IPS DF 4.7 (cell line): ENCODE results near the gene NRXN2.
"Not testable (repeated sequence)": the region's sequence is repeated elsewhere in the genome, so short reads cannot be mapped to it uniquely, and the experiment has no call there.

Experiments
- DNase-seq: peaks from one replicate; pipeline ENCODE4 v3.0.0-alpha.2; 2013; ENCODE audit warnings: low spot score; ENCODE audit errors: extremely low read depth

The NRXN2 gene

DNA sequence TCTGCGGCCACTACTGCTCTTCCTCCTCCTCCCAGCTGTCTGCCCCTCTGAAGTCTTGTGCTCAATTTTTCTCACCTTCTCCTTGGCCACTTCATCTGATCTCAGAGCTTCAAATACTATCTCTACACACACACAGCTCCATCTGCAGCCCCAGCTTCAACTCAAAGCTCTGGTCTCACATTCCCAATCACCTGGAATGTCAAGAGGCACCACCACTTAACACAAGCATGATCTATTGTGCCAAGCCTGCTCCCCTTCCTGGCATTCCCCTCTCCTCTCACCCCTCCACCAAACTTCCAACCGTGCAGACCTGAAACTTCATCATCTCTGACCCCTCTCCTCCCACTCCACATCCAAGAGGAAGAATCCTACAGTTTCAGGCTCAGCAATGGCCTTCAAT is 17.5 kb downstream of the NRXN2 start:
- no peak for DNase-seq

DNA sequence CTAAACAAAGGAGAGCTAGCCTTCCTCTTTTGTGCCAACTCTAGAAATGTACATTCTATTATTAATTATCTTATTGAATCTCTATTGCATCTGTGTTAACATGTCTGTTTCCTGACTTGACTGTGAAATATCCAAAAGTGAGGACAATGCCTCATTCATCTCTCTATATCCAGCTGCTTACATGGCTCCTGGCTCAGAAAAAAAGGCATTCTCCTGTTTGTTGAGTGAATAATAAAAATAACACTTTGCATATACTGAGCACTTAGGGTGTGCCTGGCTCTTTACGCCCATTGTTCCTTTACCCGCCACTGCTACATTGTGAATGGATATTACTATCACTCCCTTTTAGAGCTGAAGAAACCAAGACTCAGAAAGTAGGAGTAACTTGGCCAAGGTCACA is 19.9 kb downstream of the NRXN2 start:
- DNase-seq, result no peak

DNA sequence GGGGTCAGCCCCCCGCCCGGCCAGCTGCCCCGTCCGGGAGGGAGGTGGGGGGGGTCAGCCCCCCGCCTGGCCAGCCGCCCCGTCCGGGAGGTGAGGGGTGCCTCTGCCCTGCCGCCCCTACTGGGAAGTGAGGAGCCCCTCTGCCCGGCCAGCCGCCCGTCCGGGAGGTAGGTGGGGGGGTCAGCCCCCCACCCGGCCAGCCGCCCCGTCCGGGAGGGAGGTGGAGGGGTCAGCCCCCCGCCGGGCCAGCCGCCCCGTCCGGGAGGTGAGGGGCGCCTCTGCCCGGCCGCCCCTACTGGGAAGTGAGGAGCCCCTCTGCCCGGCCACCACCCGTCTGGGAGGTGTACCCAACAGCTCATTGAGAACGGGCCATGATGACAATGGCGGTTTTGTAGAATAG is 21.0 kb downstream of the NRXN2 start:
- not testable (repeated sequence) for DNase-seq

DNA sequence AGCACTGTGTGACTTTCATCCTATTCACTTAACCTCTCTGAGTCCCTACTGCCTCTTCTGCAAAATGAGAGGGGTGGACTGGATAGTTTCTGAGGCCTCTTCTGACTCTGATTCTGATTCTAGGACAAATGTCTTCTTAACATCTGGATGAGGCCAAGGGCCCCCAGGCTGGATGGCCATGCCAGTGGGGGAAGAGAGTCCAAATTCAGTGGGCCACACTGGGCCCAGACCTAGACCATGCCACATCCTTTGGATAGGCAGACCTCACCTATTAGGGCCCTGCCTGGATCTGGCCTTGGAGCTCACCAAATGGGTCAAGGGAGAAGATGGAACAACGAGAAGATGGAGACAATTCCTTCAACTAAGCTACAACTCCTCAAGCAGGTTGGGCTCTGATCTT is 24.6 kb downstream of the NRXN2 start:
- DNase-seq, result no peak

GRCh38 chr11:64697663-64698375 is 25.2 kb downstream of the NRXN2 start:
- DNase-seq, result no peak

DNA sequence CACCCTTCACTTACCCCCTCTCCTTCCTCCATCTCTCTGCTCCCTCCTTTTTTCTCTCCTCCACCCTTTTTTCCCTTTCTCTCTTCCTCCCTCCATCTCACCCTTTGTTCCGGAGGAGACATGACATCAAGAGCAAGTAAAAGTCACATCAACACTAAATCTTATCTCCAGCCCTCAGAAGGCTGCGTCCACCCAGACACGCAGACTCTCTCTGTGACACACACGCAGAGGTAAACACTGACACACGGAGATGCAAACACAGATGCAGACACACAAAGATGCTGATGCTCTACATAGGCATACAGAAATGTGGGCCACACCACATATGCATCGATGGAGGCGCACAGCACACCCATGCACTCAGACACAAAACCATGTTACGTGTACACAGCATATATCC is 27.0 kb downstream of the NRXN2 start:
- no peak for DNase-seq

DNA sequence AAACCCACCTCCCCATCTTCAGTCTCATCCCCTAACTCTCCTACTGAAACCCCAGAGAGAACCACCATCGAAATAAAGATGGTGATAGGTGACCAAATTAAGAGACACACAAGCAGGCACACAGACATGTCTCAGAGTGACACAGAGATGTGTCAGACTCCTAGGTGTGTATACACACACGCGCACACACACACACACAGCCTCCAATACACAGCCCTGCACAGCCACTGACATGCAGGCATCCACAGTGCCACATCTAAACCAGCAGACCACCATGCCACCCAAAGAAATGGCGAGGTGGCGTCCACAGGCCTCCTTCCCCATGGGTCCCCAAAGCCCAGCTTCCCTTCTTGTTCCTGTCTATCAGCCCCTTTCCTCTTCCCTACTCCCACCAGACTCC is 27.4 kb downstream of the NRXN2 start:
- DNase-seq, result no peak

DNA sequence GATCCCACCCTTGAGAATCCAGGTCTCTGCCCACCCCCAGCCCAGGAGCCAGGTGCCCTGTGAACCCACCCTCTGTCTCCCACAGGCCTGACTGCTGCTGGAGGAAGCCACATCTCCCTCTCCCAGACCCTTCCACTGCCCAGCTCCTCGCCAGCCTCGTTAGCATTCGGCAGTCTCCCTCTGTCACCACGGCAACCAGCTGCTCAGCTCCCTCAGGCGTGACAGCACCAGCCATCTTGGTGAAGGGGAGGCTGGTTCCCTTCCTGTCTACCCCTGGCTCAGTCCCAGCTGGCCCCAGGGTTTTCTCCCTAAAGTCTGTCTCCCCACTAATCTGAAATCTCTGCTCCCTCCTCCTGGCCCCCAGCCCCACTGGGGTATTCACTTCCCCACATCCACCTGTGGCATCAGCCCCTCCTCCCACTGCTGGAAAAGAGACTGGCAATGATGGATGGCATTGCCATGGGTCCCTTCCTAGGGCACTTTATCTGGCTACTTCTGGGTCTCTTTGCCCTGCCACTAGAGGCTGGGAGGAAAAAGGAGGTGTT is 28.1 kb downstream of the NRXN2 start:
- DNase-seq, result no peak

DNA sequence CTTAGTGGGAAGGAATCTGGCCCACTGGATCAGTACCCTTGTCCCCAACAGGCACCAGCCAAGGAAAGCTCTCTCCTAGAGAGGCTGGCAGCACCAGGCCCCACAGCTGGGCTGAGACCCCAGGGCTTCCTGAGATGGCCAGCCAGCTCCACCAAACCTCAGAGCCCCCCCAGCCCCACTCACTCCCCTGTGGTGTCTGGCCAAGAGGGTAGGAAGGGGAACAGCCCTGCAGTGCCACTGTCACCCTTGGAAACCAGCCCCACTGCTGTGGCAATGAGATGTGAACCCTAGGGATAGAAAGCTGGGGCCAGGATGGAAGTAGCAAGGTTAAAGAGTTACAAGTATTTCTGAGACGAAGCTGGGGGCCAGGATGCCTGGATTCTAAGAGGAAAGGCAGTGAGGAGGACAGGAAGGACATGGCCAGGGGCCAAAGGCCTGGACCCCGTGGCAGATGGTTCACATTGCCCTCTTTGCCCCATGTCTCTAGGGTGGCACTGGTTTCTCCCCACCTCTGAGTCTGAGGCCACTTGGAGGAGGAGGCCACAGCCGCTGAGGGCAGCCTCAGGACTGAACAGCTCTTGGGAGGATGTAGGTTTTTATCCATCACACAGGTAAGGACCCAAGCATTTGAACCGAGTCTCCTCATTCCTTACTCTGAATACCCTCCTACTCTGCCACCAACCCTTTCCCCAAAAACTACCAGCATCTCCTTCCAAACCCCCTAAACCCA is 28.8 kb downstream of the NRXN2 start:
- DNase-seq, result no peak

DNA sequence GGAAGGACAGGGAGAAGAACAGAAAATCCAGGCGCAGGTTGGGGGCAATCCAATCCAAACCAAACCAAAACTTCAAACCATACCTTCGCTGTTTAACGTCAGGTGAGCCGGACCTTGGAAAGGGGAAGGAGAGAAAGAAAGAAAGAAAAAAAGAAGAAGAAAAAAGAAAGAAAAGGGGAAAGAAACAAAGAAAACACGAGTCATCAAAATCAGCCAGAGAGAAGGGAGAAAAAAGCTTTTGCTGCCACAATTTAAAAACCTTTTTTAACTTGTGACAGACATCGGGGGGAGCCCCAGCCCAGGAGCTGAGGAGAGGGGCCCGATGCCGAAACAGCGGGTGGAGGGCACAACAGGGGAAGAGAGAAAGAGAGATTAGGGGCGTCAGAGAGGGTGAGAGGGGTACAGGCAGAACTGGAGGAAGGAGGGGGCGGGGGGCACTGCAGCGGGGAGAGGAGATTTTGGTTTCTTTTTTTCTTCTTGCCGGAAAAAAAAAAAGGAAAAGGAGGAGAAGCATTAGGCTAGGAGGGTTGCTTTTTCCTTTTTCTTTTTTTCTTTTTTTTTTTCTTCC is 30.1 kb downstream of the NRXN2 start:
- DNase-seq, result no peak

- no peak for DNase-seq
Measured at GRCh38 chr11:64691543-64691942, 31.5 kb downstream of the NRXN2 start.

DNA sequence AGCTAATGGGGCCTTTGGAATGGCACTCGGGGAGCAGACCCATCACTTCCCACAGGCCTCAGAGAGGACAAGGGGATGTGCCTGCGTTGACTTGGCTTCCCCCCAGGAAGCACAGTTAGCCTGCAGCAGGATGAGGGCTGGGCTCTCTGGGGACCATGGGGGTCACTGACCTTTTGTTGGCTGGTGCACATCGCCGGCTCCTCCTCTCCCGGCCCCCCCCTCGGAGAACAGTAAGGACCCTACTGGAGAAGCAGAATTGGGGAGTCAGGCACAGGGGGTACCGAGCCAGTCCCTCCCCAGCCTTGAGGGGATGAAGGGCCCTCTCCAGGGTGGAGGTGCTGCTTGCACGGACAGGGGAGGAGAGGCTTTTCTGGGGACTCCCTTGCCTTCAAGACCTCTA is 32.8 kb downstream of the NRXN2 start:
- no peak for DNase-seq

DNA sequence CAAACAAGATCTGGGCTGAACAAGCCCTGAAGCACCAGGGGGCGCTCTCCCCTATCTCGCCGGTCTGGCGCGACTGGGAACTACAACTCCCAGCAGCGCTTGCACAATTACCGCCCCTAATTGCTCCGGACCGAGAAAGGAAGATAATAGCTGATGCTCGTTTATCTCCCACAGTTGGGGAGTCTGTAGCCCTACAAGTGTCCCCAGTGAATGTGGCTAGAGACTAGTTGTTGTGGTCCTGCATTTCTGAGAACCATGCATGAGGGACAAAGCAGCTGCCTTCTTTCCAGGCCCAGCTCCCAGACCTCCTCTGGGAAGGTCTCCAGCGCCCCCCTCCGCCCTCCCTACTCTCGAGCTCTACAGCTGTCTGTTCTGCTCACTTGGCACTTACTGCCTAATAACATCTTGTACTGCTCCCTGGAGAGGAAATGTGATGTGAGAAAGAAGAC is 34.4 kb downstream of the NRXN2 start:
- peak; percentile 87 for DNase-seq

GRCh38 chr11:64687643-64688533 is 35.1 kb downstream of the NRXN2 start:
- no peak for DNase-seq

- DNase-seq, result no peak
Measured at GRCh38 chr11:64687204-64687603, 35.8 kb downstream of the NRXN2 start.

- DNase-seq, result no peak
Measured at GRCh38 chr11:64686466-64687170, 36.4 kb downstream of the NRXN2 start.

DNA sequence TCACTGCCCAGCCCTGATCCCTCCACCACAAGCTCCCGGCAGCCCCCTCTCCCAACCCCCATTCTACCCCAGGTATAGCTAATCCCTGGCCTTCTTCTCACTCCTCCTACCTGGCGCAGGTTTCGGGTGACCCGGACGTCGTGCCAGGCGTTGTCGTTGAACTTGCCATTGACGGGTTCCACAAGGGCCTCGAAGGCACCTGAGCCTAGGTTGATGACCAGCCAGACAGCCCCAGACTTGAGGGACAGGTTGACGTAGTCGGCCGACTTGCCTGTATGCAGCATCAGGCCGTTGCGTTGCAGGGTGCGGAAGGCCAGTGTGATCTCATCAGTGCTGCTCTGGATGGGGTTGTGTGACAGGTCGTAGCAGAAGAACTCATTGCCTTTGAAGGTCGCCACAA is 37.5 kb downstream of the NRXN2 start:
- DNase-seq, result no peak

DNA sequence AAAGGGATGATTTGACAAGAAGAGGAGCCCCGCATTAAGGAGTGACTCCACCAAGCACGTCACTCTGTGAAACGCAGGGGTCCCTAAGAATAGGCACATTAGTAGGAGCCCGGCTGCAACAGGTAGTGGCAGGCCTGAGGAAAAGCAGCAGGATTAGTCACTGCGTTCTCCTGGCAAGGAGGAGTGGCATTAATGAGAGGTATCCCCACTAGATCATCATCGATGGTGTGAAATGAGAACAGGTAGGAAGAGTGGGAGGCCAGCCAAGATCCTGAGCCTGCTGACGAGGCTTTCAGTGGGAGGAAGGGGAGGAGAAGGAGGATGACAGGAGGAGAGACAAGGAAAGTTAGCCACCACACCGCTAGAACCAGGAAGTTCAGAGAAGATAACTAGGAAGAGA is 38.6 kb downstream of the NRXN2 start:
- no peak for DNase-seq

DNA sequence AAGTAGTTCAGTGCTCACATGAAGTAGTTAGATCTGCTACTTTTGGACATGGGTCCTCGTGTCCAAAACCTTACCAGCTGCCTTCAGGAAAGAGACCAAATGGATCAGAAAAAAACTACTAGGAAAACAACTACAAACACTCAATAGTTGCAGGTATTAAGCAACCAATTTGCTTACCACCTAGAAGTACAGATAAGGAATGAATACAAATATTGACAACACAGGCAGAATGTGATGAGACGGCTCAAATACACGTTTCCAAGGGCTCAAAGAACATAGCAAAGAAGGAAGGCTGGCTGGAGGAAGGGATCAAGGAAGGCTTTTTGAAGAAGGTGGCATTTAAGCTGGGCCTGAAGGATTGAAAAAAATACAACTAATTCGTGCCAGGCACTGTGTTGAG is 41.8 kb downstream of the NRXN2 start:
- no peak for DNase-seq

GRCh38 chr11:64679846-64680245 is 43.2 kb downstream of the NRXN2 start:
- no peak for DNase-seq
